Keratinocyte (primary cell): Measurements from ENCODE around the gene OR1S1.

Experiments
- CTCF ChIP-seq, 3 experiments: IDR thresholded peaks in 1 of 3; conservative IDR thresholded peaks in 1 of 3; optimal IDR thresholded peaks in 1 of 3; 2 replicates in 2 of 3; 3 replicates in 1 of 3; pipeline versions ENCODE3 to v1.5.1; 2011; ENCODE audit warnings: low read length in 3 of 3, mild to moderate bottlenecking in 3 of 3, moderate library complexity in 2 of 3, control low read depth in 1 of 3, inconsistent platforms in 1 of 3; ENCODE audit not compliant: insufficient read depth in 2 of 3; ENCODE audit errors: extremely low read depth in 1 of 3
- EZH2 ChIP-seq: IDR thresholded peaks from one replicate; pipeline ENCODE4 v1.6.1; 2012; ENCODE audit warnings: inconsistent platforms, mild to moderate bottlenecking, low read length, moderate library complexity

DNA sequence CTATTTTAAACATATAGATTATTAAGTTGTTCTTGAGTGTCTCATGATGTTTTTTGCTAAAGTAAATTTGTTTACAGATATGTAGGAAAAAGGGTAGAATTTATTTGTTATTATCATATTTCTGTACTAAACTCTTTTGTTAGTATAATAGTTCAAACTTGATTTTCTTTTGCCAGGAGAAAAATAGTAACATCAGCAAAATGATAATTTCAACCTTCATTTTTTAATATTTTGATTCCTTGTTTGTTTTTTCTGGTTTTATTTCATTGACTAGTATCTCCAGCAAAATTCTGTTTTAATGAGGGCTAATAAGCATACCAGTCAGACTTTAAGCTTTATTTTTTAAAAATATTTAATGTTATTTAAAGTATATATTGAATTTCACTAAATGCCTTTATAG is 4.0 kb downstream of the OR1S1 start:
- TF ChIP-seq CTCF (optimal IDR thresholded peaks at IDR 0.05 in 1 of 3, IDR thresholded peaks at IDR 0.05 in 1 of 3, conservative IDR thresholded peaks at IDR 0.05 in 1 of 3; ENCODE audit: extremely low read depth in 1 of 3, insufficient read depth in 2 of 3, low read length in 3 of 3) (no peak), EZH2 (no peak)
